Nucleus accumbens (tissue), 56 donors: ENCODE data around the gene AP5Z1.

Experiments
- DNase-seq, 56 donors: peaks; one replicate each; lab custom pipeline; 2025; lab: John Stamatoyannopoulos, UW

The AP5Z1 gene

DNA sequence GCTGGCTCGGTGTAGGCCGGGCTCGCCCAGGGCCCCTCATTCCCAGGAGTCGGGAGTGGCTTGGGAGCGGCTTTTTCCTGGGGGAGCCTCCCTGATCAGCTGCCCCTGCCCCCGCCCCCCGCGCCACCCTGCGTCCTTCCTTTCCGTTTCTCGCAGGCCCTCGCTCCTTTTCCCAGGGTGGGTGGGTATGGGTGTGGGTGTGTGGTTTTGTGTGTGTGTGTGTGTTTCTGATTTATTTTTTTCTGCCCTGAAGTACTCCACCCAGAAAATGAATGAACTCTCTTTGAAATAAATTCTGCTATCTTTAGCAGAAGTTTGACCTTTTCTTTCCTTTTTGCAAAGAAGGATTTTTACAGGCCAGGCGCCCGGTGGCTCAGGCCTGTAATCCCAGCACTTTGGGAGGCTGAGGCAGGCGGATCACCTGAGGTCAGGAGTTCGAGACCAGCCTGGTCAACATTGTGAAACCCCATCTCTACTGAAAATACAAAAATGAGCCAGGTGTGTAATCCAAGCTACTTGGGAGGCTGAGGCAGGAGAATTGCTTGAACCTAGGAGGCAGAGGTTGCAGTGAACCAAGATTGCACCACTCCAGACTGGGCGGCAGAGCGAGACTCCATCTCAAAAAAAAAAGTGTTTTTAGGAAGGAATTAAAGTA lies 30.0 kb upstream of the AP5Z1 start:
- no peak for DNase-seq

DNA sequence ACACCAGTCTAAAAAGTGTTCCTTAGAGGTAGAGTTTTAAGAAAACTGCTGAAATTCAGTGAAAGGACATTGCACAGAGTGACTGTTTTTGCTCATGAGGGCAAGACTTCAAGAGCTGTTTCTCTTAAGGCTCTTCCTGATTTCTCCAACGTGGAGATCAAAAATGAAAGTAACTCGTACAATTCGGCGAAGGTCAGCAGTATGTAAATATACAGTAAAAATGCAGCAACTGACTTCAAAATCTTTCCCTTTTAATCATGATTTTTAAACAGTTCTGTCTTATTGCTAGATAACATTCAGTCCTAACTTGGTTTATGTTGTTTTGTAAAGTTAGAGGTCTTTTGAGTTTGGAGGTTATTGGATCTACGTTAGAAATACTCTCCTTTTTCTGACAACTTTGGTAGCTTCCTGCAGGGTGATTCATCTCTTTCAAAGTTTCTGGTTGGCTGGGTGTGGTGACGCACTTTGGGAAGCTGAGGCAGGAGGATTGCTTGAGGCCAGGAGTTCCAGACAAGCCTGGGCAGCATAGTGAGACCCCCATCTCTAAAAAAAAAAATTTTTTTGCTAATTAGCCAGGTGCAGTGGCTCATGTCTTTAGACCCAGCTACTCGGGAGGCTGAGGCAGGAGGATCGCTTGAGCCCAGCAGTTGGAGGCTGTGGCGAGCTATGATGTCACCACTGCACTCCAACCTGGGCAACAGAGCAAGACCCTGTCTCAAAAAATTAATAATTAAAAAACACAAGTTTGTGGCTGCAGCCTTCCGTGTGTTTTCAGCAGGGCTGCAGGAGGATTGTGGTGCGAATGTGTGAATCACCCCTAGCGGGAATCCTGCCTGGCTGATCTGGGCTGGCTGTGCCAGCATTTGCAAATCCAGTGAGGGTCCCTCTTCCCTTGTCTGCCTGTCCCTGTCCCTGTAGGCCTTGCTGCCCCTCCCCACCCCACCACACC lies 29.2 kb upstream of the AP5Z1 start:
- no peak for DNase-seq

DNA sequence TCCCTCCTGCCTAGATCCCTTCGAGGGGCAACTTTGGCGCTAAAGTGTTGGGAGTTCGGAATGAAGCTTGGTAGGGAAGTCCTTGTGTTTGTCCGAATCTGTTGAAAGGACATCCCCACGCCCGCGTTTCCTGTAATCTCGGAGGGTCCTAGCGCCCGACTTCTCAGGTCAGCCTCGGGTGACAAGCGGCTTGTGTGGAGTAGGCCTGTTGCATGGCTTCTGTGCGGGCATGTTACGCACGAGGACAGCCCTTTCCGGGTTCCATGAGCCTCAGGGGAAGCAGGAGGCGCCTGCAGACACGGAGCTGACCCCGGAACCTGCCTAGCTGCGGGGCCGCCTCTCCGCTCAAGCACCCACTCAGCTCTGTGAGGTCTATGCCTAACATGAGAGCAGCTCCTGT lies 28.4 kb upstream of the AP5Z1 start:
- no peak for DNase-seq

DNA sequence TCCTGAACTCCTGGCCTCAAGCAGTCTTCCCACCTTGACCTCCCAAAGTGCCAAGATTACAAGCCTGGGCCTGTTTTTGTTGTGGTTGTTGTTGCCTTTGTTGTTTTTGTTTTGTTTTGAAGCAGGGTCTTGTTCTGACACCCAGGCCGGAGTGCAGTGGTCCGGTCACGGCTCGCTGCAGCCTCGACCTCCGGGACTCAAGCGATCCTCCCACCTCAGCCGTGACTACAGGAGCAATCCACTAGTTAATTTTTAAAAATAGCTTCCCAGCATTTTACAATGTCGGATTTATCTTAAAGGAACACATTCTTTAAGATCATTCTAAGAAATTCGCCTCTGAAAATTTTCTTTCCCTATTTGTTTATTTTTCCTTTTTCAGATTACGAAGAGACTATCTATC lies 27.7 kb upstream of the AP5Z1 start:
- DNase-seq: no peak

DNA sequence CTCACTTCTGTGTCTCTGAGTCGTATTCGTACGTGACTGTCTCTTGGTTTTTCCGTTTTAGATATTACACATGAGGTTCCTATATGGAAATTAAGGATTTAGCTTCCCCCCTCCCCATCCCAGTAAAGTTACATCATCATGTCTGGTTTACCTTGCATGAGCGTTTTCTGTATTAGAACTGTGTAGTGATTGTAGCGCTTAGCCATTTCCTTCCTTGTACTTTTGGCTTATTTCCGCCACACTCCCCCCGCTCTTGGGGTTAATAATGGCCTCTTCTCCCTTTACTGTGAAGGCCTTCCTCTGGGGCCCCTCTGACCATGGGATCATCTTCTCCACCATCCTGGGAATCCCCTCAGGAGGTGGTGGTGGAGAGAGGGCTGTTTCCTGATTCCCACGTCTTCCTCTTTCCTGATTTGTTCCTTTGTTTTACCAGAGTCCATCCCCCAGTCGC lies 27.2 kb upstream of the AP5Z1 start:
- no peak for DNase-seq

DNA sequence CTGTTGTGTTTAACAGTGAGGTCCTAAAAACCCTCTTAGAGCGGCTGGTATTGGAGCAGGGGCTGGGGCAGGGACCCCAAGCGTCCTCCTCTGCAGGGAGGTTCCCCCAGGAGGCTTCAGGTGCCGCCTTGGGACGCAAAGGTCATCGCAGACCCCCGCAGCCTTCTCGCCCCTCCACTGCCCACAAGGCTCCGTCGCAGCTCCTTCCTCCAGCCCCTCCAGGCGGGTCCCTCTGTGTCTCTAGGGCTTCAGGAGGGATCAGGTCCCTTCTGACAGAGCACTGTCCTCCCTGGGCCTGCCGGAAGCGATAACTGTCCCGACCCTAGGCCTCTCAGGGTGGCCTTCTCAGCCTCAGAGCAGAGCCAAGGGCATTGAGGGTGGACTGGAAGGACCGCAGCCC lies 26.1 kb upstream of the AP5Z1 start:
- no peak for DNase-seq

DNA sequence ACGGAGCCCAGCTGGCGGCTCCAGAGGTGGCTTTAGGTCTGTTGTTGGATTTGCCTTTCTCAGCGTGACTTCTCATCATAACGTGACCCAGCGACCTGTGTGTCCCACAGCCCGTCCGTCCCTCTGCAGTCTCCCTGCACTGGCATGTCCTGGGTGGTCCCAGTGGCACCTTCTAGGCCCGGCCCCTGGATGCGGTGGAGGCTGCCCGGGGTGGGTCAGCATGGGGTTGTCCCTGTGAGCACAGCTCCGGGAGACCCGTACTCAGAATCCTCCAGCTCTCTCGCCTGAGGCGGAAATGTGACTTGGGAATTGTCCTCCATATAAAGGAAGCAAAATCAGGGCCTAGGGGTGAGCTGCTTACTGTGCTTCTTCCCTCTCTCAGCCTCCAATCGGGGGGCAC lies 25.6 kb upstream of the AP5Z1 start:
- no peak for DNase-seq

DNA sequence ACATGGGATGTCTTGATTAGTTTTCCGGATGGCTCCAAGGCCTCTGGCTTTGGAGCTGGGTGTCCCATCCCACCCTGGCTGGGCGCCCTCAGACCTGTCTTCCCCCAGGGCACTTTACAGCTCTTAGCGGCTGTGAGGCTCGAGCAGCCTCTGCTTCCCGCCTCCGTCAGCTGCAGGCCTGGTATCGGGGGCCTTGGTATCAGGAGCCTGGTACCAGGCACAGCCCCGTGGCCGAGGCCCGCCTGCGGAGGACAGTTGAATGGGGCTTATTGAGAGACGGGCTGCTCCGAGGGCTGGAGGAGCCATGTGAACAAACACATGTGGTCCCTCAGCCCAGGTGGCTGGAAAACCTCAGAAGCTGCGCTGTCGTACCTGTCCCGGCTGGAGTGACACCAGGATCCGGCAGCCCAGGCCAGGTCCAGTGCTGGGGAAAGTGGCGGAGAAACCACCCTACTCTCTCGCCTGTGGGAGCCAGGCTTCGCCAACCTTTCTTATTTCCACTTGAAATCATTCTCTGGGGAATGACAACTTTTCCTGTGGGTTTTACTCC lies 23.9 kb upstream of the AP5Z1 start:
- peak in 44 of 56 donors; percentile 4 to 78 (median 56) for DNase-seq

DNA sequence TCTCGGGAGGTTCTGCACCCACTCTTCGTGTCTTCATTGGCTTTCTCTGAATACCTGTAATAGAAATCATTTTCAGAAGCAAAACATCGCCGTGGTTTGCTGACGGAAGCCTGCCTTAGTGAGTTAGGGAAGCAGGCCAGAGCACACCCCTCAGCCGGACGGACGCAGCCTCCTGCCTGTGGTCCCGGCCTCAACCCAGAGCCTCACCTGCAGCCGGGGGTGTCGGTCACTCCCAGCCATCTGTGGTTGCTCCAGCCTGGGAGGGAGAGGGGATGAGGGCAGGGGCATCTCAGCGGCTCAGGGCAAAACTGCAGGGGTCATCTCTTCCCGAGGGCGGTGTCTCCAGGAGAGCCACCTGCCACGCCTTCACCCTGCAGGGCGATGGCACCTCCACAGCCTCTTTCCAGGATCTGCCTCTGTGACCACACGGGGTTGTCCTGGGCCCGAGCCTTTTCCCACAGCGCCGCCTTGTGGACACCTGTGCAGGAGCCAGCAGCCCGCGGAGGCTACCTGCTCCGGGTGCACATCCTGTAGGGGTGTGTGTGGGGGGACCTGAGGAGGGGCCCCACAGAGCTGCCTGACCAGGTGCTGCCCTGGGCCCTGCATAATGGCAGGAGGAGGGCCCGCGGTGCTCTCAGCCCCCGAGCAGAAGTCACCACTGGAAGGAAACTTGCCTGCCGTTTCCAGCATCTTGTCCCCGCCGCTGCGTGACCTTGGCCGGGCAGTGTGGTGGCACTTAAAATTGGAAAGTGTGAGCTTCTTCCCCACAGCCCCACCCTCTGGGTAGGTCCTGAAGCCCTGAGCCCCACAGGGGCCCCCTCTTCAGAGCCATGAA lies 21.6 kb upstream of the AP5Z1 start:
- DNase-seq: peak in 51 of 56 donors; percentile 13 to 84 (median 54)

DNA sequence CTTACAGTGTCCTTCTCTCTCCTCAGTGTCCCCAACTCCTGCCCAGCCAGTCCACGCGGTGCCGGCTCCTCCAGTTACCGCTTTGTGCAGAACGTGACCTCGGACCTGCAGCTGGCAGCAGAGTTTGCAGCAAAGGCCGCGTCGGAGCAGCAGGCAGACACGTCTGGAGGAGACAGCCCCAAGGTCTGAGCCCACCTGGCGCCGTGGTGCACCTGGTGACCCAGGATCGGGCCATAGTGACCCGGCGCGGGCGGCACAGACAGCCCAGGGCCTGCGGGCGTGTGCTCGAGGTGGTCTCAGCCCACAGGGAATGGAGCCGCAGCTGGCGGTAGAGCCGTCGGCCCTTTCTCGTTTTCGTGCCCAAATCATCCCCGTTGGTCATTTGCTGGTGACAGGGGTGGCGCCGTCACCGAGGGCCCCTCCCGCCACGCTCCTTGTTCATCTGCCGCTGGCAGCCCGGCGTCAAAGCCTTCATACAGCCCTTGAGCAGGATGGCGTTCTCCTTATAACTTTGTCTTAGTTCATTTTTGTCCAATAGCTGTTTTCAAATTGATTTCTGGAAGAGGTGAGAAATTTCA lies 20.9 kb upstream of the AP5Z1 start:
- DNase-seq: no peak

DNA sequence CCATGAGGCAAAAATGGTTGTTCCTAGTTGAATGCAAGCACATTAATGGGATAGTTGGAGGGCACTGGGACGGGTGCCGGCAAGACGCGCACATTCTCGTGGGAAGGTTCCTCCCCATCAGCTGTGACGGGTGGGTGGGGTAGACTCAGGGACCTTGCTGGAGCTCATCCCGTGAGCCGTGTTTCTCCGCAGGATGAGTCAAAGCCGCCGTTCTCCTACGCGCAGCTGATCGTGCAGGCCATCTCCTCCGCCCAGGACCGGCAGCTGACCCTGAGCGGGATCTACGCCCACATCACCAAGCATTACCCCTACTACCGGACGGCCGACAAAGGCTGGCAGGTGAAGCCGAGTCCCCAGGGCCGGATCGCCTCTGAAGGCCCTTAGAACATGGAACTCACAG lies 20.4 kb upstream of the AP5Z1 start:
- no peak for DNase-seq

DNA sequence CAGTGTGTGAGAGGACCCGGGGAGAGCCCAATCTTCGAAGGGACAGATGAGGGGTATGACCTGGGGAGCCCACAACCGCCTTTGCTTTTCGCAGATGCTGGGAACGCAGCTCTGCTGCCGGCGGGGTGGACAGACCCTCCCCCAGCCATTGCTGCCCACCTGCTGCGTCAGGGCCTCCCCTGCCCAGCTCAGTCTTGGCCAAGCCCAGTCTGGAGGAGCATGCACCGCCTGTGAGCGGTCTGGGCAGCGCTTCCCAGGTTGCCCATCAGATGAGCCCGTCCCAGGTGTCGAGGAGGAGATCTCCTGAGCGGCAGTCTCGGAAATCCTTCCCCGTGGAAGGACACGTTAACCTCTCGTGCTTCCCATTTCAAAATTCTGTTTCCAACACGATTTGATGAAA lies 17.3 kb upstream of the AP5Z1 start:
- no peak for DNase-seq

DNA sequence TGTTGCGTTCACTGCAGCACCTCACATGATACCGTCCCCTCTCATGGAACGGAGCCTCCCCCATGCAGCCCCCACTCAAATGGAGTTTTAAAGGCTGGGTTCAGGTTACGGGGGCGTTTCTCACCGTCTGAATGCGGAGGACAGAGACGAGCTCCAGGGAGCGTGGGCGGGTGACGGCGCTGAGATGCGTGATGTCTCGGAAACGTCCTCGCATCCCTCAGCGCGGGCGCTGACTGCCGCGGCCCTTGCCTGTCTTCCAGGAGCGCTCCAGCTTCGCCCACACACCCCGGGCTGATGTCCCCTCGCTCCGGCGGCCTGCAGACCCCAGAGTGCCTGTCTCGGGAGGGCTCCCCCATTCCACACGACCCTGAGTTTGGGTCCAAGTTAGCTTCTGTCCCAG lies 16.6 kb upstream of the AP5Z1 start:
- DNase-seq: peak in 6 of 56 donors; percentile 8 to 46 (median 22)

DNA sequence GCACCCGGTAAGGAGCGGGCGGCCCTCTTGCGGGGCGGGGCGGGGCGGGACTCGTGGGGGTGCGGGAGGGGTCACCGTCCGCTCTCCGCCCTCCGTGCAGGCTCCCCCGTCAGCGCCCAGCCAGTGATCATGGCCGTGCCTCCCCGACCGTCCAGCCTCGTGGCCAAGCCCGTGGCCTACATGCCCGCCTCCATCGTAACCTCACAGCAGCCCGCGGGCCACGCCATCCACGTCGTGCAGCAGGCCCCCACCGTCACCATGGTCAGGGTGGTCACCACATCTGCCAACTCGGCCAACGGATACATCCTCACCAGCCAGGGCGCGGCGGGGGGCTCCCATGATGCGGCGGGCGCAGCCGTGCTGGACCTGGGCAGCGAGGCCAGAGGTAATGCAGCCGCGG lies 16.2 kb upstream of the AP5Z1 start:
- no peak for DNase-seq

DNA sequence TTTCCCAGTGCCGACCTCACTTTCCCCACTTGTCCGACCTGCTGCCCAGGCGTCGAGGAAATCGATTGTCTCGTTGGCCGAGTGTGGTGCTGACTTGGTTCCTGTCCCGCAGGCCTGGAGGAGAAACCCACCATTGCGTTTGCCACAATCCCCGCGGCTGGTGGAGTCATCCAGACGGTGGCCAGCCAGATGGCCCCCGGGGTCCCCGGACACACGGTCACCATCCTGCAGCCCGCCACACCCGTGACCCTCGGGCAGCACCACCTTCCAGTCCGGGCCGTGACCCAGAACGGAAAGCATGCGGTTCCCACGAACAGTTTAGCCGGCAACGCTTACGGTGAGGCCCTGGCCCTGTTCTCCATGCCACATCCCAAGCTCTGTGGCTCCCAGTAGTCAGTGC lies 14.5 kb upstream of the AP5Z1 start:
- no peak for DNase-seq

DNA sequence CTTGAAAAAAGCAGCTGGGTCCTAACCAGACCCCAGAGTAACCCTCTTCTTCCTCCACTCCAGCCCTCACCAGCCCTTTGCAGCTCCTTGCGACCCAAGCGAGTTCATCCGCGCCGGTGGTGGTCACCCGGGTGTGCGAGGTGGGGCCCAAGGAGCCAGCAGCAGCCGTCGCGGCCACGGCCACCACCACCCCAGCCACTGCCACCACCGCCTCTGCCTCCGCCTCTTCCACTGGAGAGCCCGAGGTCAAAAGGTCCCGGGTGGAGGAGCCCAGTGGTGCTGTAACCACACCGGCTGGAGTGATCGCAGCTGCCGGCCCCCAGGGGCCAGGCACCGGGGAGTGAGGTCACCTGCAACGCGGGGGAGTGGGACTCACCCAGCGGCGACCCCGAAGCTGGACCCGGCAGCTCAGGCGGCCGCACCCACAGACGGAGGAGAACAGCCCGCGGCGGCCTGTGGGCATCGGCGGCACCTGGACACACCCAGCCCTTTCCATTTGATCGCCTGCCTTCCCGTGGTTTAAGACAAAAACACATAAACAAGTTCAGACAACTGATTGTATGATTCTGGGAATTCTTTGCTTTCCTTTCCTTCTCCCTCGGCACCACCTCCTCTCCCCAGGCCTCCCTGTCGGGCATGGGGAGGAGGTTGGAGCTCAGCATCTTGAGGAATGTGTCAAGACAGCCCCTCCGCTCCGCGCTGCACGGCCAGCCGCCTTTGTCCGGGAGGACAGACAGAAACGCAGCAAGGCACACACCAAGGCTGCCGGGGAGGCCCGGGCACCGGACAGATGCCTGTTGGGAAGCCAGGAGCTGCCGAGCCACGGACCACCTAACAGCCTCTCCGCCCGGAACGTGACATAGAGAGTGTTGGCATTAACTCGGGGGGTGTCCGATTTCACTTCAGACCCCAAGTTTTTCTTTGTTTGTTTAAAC lies 13.0 kb upstream of the AP5Z1 start:
- DNase-seq: no peak

DNA sequence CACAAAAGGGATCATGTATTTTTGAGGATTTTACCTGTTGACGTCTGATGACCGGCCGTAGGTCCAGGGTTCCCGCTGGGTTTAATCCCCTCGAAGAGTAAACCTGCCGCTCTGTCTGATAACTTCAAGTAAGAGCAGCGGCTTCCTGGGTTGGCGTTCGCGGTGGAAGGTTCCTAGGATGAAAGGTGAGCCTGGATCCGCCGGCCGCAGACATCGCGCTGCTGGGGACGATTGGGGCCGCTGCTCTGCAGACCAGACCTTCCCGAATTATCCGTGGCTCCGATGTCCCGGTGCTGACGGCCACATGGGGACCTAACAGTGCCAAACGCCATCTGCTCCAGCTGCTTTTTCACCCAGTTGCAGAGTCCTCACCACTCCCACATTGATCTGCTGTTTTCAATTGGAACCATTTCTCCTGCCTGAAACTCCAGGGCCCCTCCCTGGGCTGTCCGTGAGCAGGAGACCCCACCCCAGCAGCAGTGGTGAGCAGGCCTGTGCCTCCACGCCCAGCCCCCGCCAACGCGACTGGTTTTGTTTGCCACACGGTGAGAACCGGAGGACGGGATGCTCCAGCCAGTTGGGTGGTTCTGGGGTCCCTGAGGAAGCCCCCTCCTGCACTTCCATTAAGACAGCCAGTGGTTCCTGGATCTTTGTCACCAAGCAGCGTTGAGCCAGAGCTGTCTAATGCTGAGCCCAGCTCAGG lies 12.2 kb upstream of the AP5Z1 start:
- no peak for DNase-seq

DNA sequence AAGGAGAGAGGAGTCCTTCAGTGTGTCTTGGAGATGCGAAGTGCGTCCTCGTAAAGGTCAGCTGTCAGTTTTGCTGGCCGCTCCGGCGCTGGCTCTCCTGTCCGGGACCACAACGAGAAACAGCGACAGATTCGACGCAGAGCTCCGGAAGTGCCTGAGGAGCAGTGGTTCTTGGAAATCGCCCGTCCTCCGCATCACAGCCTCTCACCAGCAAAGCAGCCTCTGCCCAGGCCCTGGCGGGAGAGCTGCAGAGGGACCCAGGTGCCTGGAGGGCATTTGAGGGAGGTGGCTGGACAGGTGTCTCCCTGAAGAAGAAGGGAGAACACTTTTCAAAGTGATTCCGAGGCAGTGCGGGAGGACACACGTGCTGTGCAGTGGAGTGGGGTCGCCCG lies 11.6 kb upstream of the AP5Z1 start:
- DNase-seq: no peak
